ENCODE data around the gene MAMDC2. TPM values are rescaled to one million over a fixed set of nuclear protein-coding genes. Genes with fewer than 3 reads are reported as not detected.
A peak's percentile ranks its signal among the peaks of the same experiment; 100 is the strongest.

MAMDC2 gene
- total and polyA plus RNA-seq, 2 of the 8 experiments (the other 6 are each of a cell fraction or from before 2014, with no cell fraction given) = 6.1 to 15.4 TPM

DNA sequence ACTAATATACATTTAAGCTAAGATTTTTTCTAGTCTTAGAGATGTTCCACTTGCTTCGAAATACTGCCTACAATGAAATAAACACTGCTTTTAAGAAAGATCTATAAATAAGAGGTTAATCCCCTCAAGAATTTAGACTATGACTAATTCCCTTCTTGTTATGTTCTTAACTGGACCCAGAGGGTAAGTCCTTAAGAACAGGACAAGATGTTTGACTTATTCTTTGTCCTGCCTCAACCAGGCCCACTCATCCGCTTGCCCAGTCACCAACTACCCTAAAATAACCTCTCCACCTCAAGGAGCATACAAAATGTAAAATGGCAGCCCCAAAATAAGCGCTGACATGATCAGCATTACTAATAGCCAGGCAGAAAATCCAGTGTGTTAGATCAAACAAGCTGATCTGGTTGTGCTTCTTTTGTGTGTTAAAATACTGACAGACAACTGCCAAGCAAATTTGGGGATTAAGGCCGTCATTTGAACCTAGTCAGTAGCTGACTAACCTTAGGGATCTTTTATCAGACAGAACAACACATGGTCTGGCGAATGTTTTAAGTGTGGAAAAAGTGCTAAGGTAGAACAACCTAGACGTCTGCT lies 121.5 kb downstream of the MAMDC2 start:
- Histone ChIP-seq H2BK20ac (ENCODE audit: low read length) (0 out of 2 replicates have a peak overlapping the region, but pooled peaks have one; percentile 1), H3K9ac (replicated peaks in 1 of 4; ENCODE audit: extremely low read depth in 1 of 4, low read depth in 3 of 4, low read length in 3 of 4) (no peak overlapping the region), H4K5ac (ENCODE audit: insufficient read length, low read depth, low read length) (no peak overlapping the region), H3K56ac (replicated peaks; ENCODE audit: insufficient read length, low read depth, low read length) (no peak overlapping the region), H2BK12ac (ENCODE audit: low read depth, low read length) (no peak overlapping the region), H3K14ac (ENCODE audit: insufficient read length) (no peak overlapping the region), H2AK5ac (ENCODE audit: low read depth, low read length) (no peak overlapping the region), H3K27me3 (replicated peaks in 1 of 4; ENCODE audit: control insufficient read depth in 3 of 4, extremely low read depth in 1 of 4, insufficient read depth in 3 of 4, low read length in 3 of 4) (no peaks in the 10 kb centered on the region), H2BK15ac (ENCODE audit: low read length) (no peak overlapping the region), H3K79me2 (ENCODE audit: control insufficient read depth in 1 of 2, insufficient read depth in 2 of 2, low read length in 2 of 2) (no peaks in the 10 kb centered on the region), H3K36me3 (ENCODE audit: control insufficient read depth in 2 of 4, insufficient read depth in 4 of 4, low read length in 3 of 4) (no peaks in the 10 kb centered on the region), H3K4me1 (replicated peaks in 1 of 4; ENCODE audit: control insufficient read depth in 3 of 4, insufficient read depth in 4 of 4, low read length in 3 of 4) (peaks cover 0 to 3% (median 1%) of the 10 kb centered on the region in 4 experiments; a peak in 1 of 7 replicates), H3K23ac (ENCODE audit: insufficient read length) (no peak overlapping the region), H3K27ac (ENCODE audit: low read depth, low read length) (no peak overlapping the region), H4K20me1 (replicated peaks in 1 of 2; ENCODE audit: control insufficient read depth in 1 of 2, insufficient read depth in 2 of 2, low read length in 2 of 2) (no peaks in the 10 kb centered on the region), H4K91ac (replicated peaks; ENCODE audit: insufficient read length, low read length) (no peak overlapping the region), H2BK5ac (ENCODE audit: low read depth, low read length) (no peak overlapping the region), H3K23me2 (ENCODE audit: low read depth, low read length) (no peaks in the 10 kb centered on the region), H3K9me3 (ENCODE audit: insufficient read depth in 2 of 2, low read depth in 1 of 2, low read length in 1 of 2) (no peaks in the 10 kb centered on the region), H4K8ac (ENCODE audit: extremely low read depth, insufficient read depth, low read length) (no peak overlapping the region), H3K79me1 (ENCODE audit: low read depth, low read length) (no peaks in the 10 kb centered on the region), H3K4ac (replicated peaks; ENCODE audit: insufficient read length, low read depth, low read length) (no peak overlapping the region), H3K18ac (ENCODE audit: extremely low read depth, low read length) (no peak overlapping the region), H3K4me2 (ENCODE audit: insufficient read depth in 1 of 2, low read depth in 2 of 2, low read length in 2 of 2) (no peak overlapping the region), H2AFZ (ENCODE audit: low read length) (no peak overlapping the region), H3K4me3 (ENCODE audit: extremely low read depth in 1 of 4, insufficient read depth in 2 of 4, low read depth in 3 of 4, low read length in 4 of 4) (no peak overlapping the region), H2BK120ac (replicated peaks; ENCODE audit: low read depth, low read length) (no peak overlapping the region)
- DNase-seq (ENCODE audit: low read depth in 1 of 2, low spot score in 2 of 2) = no peak
- ChIA-PET CTCF (ENCODE audit: partially characterized antibody) (interaction anchor here (0.7 kb wide), 2 partner anchors 9 to 53 kb away, joined by 3 read pairs; no protein-coding TSS in a partner anchor), POLR2A (ENCODE audit: partially characterized antibody) (no interaction called here)
- FAIRE-seq = peak; percentile 63
- WGBS, 2 experiments (ENCODE audit: extremely low coverage in 1 of 2, insufficient coverage in 1 of 2, insufficient read length in 1 of 2, insufficient replicate concordance in 2 of 2, low coverage in 1 of 2, low lambda C conversion rate in 2 of 2, missing lambda C conversion rate in 1 of 2) = 77% methylated on average over 6 of the region's 6 CpGs; no CpG with 5 or more reads in 1 of the 2 experiments
- TF ChIP-seq POU5F1 (IDR thresholded peaks at IDR 0.05; ENCODE audit: low read depth, low read length) = no peak
- TF ChIP-seq ASH2L (IDR thresholded peaks at IDR 0.05; ENCODE audit: low read length) = no peak
- no peak for TF ChIP-seq RAD21 (IDR thresholded peaks at IDR 0.05 in 1 of 2, conservative IDR thresholded peaks at IDR 0.05 in 1 of 2; ENCODE audit: low read depth in 2 of 2, low read length in 2 of 2)
- no peak for TF ChIP-seq BACH1 (IDR thresholded peaks at IDR 0.05; ENCODE audit: low read length)
- no peak for TF ChIP-seq POLR2A (IDR thresholded peaks at IDR 0.05; ENCODE audit: control extremely low read depth in 1 of 2, low read depth in 2 of 2, low read length in 2 of 2)
- no peak for TF ChIP-seq NANOG (IDR thresholded peaks at IDR 0.05; ENCODE audit: insufficient read depth, low read depth, low read length, poor library complexity, severe bottlenecking)
- TF ChIP-seq TCF12 (IDR thresholded peaks at IDR 0.05; ENCODE audit: low read depth, low read length) = no peak
- no peak for TF ChIP-seq KDM4A (IDR thresholded peaks at IDR 0.05; ENCODE audit: low read depth, low read length, severe bottlenecking)
- no peak for TF ChIP-seq SP1 (IDR thresholded peaks at IDR 0.05; ENCODE audit: low read depth, low read length)
- TF ChIP-seq HDAC2 (IDR thresholded peaks at IDR 0.05; ENCODE audit: borderline replicate concordance in 1 of 2, low read depth in 2 of 2, low read length in 2 of 2) = no peak
- no peak for TF ChIP-seq ATF3 (IDR thresholded peaks at IDR 0.05; ENCODE audit: insufficient read depth, low read depth, low read length)
- no peak for TF ChIP-seq YY1 (IDR thresholded peaks at IDR 0.05; ENCODE audit: low read depth, low read length)
- TF ChIP-seq JUND (IDR thresholded peaks at IDR 0.05; ENCODE audit: low read length) = no peak

Data from H1 (cell line).